WTC11 (cell line): ENCODE results near the gene CHD9NB. TPM values are rescaled to one million over a fixed set of nuclear protein-coding genes. Genes with fewer than 3 reads are reported as not detected.

Experiments
- ATAC-seq: fragments of 200-7000 bp; cut with Tn5 transposase; 2 replicates; pipeline ENCODE4 v1.10.0; 2021; ENCODE audit warnings: mild to moderate bottlenecking, moderate library complexity
- CTCF ChIA-PET: fragments of 300-600 bp; sonication (Branson Sonifier 250); formaldehyde crosslinking; loops from one replicate; lab custom pipeline; 2021; ENCODE audit warnings: antibody characterized with exemption; lab: Charles Lee
- POLR2A ChIA-PET: fragments of 350-600 bp; sonication (Branson Sonifier 250); formaldehyde crosslinking; loops from one replicate; lab custom pipeline; 2021; ENCODE audit warnings: antibody characterized with exemption; lab: Charles Lee
- DNase-seq: peaks from one replicate; pipeline ENCODE4 v3.0.0; 2021; ENCODE audit warnings: low spot score
- H3K27ac Mint-ChIP-seq: 2 replicates; pipeline ENCODE4 v1.8.0; 2021; ENCODE audit warnings: mixed read lengths
- H3K27me3 Mint-ChIP-seq: 2 replicates; pipeline ENCODE4 v1.8.0; 2021; ENCODE audit warnings: low read depth, mild to moderate bottlenecking, moderate library complexity, mixed read lengths
- H3K36me3 Mint-ChIP-seq: 2 replicates; pipeline ENCODE4 v1.8.0; 2021; ENCODE audit warnings: mixed read lengths
- H3K4me1 Mint-ChIP-seq: 2 replicates; pipeline ENCODE4 v1.8.0; 2022; ENCODE audit warnings: mixed read lengths
- H3K4me3 Mint-ChIP-seq: 2 replicates; pipeline ENCODE4 v1.8.0; 2021; ENCODE audit warnings: mild to moderate bottlenecking, moderate library complexity, mixed read lengths
- H3K9me3 Mint-ChIP-seq: 2 replicates; pipeline ENCODE4 v1.8.0; 2021; ENCODE audit warnings: mixed read lengths
- ATF1 ChIP-seq: sonication (generic); formaldehyde crosslinking; IDR thresholded peaks from 2 replicates; pipeline ENCODE4 v1.8.1; 2023; ENCODE audit warnings: mild to moderate bottlenecking, moderate library complexity, missing genetic modification reagents
- FOXK1 ChIP-seq: sonication (generic); formaldehyde crosslinking; IDR thresholded peaks from 2 replicates; pipeline ENCODE4 v1.8.0; 2022; ENCODE audit warnings: mild to moderate bottlenecking, moderate library complexity, missing genetic modification reagents
- FOXP1 ChIP-seq: sonication (generic); formaldehyde crosslinking; IDR thresholded peaks from 2 replicates; pipeline ENCODE4 v1.8.0; 2022; ENCODE audit warnings: missing genetic modification reagents, mild to moderate bottlenecking, moderate library complexity, borderline replicate concordance
- KAT7 ChIP-seq: sonication (generic); formaldehyde crosslinking; IDR thresholded peaks from 2 replicates; pipeline ENCODE4 v1.8.1; 2023; ENCODE audit warnings: missing genetic modification reagents, mild to moderate bottlenecking, borderline replicate concordance
- MXD4 ChIP-seq: fragments of 250-450 bp; sonication (Bioruptor Pico); IDR thresholded peaks from 2 replicates; pipeline ENCODE4 v1.8.0; 2021; ENCODE audit warnings: mild to moderate bottlenecking, moderate library complexity, borderline replicate concordance
- MYBL2 ChIP-seq: sonication (generic); formaldehyde crosslinking; IDR thresholded peaks from 2 replicates; pipeline ENCODE4 v1.8.1; 2023; ENCODE audit warnings: mild to moderate bottlenecking, moderate library complexity, missing genetic modification reagents
- NFATC4 ChIP-seq: fragments of 250-450 bp; sonication (Bioruptor Pico); IDR thresholded peaks from 2 replicates; pipeline ENCODE4 v1.9.0; 2021; ENCODE audit warnings: mild to moderate bottlenecking
- NR1H2 ChIP-seq: sonication (generic); formaldehyde crosslinking; IDR thresholded peaks from 2 replicates; pipeline ENCODE4 v1.9.0; 2021; ENCODE audit warnings: mild to moderate bottlenecking, moderate library complexity, missing genetic modification reagents
- RELA ChIP-seq: sonication (generic); formaldehyde crosslinking; IDR thresholded peaks from 2 replicates; pipeline ENCODE4 v1.8.1; 2022; ENCODE audit warnings: missing genetic modification reagents, mild to moderate bottlenecking, borderline replicate concordance
- SMAD3 ChIP-seq: sonication (generic); formaldehyde crosslinking; IDR thresholded peaks from 2 replicates; pipeline ENCODE4 v1.8.0; 2022; ENCODE audit warnings: missing genetic modification reagents, mild to moderate bottlenecking, borderline replicate concordance
- SMAD4 ChIP-seq: sonication (generic); formaldehyde crosslinking; IDR thresholded peaks from 2 replicates; pipeline ENCODE4 v1.8.0; 2022; ENCODE audit warnings: mild to moderate bottlenecking, missing genetic modification reagents
- SP1 ChIP-seq: sonication (generic); formaldehyde crosslinking; conservative IDR thresholded peaks from 2 replicates; pipeline ENCODE4 v1.8.1; 2022; ENCODE audit warnings: missing genetic modification reagents
- ZBTB21 ChIP-seq: sonication (generic); formaldehyde crosslinking; IDR thresholded peaks from 2 replicates; pipeline ENCODE4 v1.8.1; 2023; ENCODE audit warnings: mild to moderate bottlenecking, missing genetic modification reagents, borderline replicate concordance
- ZNF121 ChIP-seq: sonication (generic); formaldehyde crosslinking; IDR thresholded peaks from 2 replicates; pipeline ENCODE4 v1.8.0; 2023; ENCODE audit warnings: missing genetic modification reagents
- ZNF232 ChIP-seq: sonication (generic); formaldehyde crosslinking; IDR thresholded peaks from 2 replicates; pipeline ENCODE4 v1.8.0; 2022; ENCODE audit warnings: mild to moderate bottlenecking, missing genetic modification reagents
- ZNF263 ChIP-seq: sonication (generic); formaldehyde crosslinking; IDR thresholded peaks from 2 replicates; pipeline ENCODE4 v1.8.1; 2022; ENCODE audit warnings: low read depth, mild to moderate bottlenecking, moderate library complexity, missing genetic modification reagents
- ZNF423 ChIP-seq: fragments of 250-450 bp; sonication (Bioruptor Pico); IDR thresholded peaks from 2 replicates; pipeline ENCODE4 v2.1.2; 2022; ENCODE audit warnings: mild to moderate bottlenecking, moderate library complexity
- ZNF671 ChIP-seq: fragments of 250-450 bp; sonication (Bioruptor Pico); IDR thresholded peaks from 2 replicates; pipeline ENCODE4 v1.8.0; 2021; ENCODE audit warnings: mild to moderate bottlenecking
- total RNA-seq: library from RNA; stranded (reverse); gene quantifications from 3 replicates; pipeline ENCODE4 v1.2.3, GENCODE V29; 2021
- TF ChIP-seq, protein P1 (sequence below): fragments of 250-450 bp; sonication (Bioruptor Pico); IDR thresholded peaks from 2 replicates; pipeline ENCODE4 v1.9.0; 2021; ENCODE audit warnings: mild to moderate bottlenecking
- TF ChIP-seq, protein P2 (sequence below): fragments of 250-450 bp; sonication (Bioruptor Pico); IDR thresholded peaks from 2 replicates; pipeline ENCODE4 v1.9.0; 2021; ENCODE audit warnings: moderate library complexity, mild to moderate bottlenecking, inconsistent platforms, borderline replicate concordance
- TF ChIP-seq, protein P3 (sequence below): sonication (generic); formaldehyde crosslinking; IDR thresholded peaks from 2 replicates; pipeline ENCODE4 v1.8.0; 2022; ENCODE audit warnings: mild to moderate bottlenecking, missing genetic modification reagents
- TF ChIP-seq, protein P4 (sequence below): sonication (generic); formaldehyde crosslinking; IDR thresholded peaks from 2 replicates; pipeline ENCODE4 v1.8.0; 2023; ENCODE audit warnings: mild to moderate bottlenecking, missing genetic modification reagents
- TF ChIP-seq, protein P5 (sequence below): fragments of 250-450 bp; sonication (Bioruptor Pico); IDR thresholded peaks from 2 replicates; pipeline ENCODE4 v2.1.2; 2022; ENCODE audit warnings: mild to moderate bottlenecking, moderate library complexity
- TF ChIP-seq, protein P6 (sequence below): fragments of 250-450 bp; sonication (Bioruptor Pico); IDR thresholded peaks from 2 replicates; pipeline ENCODE4 v1.9.0; 2021; ENCODE audit warnings: mild to moderate bottlenecking
- TF ChIP-seq, protein P7 (sequence below): sonication (generic); formaldehyde crosslinking; IDR thresholded peaks from 2 replicates; pipeline ENCODE4 v1.8.1; 2022; ENCODE audit warnings: mild to moderate bottlenecking, moderate library complexity, missing genetic modification reagents

CHD9NB gene
- total RNA-seq, 1 experiment from 2014 or later, result 3.5 TPM

DNA sequence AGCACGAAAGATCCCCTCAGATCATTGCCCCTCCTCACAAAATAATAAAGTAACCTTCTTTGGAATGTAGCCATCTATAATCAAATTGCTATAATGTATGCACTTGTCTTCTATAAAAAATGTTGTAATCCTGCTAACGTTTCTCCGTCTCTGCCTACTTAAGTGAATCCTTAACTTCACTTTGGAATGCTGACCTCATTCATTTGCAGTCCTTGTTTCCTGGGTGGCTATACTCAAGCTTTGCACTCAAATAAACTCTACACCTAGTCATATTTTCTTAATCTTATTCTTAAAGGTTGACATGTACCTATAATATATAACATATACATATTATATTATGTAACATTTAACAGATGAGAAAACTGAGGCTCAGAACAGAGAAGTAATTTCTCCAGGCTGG is 22.7 kb downstream of the CHD9NB start:
- H3K27ac Mint-ChIP-seq, result no peak overlapping the region
- H3K27me3 Mint-ChIP-seq, result peaks cover 12% of the 10 kb centered on the region
- no peak for DNase-seq
- H3K9me3 Mint-ChIP-seq, result peaks cover 29% of the 10 kb centered on the region
- POLR2A ChIA-PET, result no interaction called here
- H3K4me1 Mint-ChIP-seq, result peaks cover 32% of the 10 kb centered on the region
- H3K36me3 Mint-ChIP-seq, result peaks cover 21% of the 10 kb centered on the region
- TF ChIP-seq ZNF263 (no peak), MXD4 (CRISPR knock-in tag) (no peak), NR1H2 (no peak), ZNF671 (no peak), FOXP1 (CRISPR knock-in tag) (no peak), MYBL2 (CRISPR knock-in tag) (no peak), NFATC4 (CRISPR knock-in tag) (no peak), ZBTB21 (CRISPR knock-in tag) (no peak), KAT7 (CRISPR knock-in tag) (no peak), SMAD3 (CRISPR knock-in tag) (no peak), SP1 (CRISPR knock-in tag) (no peak), ZNF232 (CRISPR knock-in tag) (no peak)
- TF ChIP-seq, protein P1, sequence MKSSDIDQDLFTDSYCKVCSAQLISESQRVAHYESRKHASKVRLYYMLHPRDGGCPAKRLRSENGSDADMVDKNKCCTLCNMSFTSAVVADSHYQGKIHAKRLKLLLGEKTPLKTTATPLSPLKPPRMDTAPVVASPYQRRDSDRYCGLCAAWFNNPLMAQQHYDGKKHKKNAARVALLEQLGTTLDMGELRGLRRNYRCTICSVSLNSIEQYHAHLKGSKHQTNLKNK (CRISPR knock-in tag), result no peak
- TF ChIP-seq, protein P2, sequence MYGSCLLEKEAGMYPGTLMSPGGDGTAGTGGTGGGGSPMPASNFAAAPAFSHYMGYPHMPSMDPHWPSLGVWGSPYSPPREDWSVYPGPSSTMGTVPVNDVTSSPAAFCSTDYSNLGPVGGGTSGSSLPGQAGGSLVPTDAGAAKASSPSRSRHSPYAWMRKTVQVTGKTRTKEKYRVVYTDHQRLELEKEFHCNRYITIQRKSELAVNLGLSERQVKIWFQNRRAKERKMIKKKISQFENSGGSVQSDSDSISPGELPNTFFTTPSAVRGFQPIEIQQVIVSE, result no peak
- TF ChIP-seq, all 79 proteins: peak for 0
- no peak overlapping the region for H3K4me3 Mint-ChIP-seq
- ATAC-seq, result no peak
- CTCF ChIA-PET, result no interaction called here

DNA sequence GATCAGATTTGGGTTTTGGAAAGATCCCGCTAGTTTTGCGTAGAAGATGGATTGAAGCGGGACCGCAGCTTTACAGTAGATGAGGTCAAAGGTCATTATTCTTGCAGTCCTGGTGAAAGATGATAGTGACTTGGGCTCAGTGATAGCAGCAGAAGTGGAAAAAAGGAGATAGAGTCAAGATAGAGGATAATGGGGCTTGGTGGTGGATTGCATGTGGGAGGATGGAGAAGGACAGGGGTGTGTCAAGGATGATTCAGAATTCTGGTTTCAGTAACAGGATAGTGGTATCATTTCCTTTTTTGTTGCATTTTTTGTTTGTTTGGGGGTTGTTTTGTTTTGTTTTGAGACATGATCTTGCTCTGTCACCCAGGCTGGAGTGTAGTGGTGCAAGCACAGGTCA is 28.7 kb downstream of the CHD9NB start:
- peaks cover 10% of the 10 kb centered on the region for H3K9me3 Mint-ChIP-seq
- TF ChIP-seq ATF1 (CRISPR knock-in tag) (no peak), ZNF423 (no peak), ZNF263 (no peak), RELA (CRISPR knock-in tag) (no peak), ZNF121 (CRISPR knock-in tag) (no peak), SP1 (CRISPR knock-in tag) (no peak), NR1H2 (no peak), SMAD4 (no peak), FOXK1 (no peak)
- TF ChIP-seq, protein P3, sequence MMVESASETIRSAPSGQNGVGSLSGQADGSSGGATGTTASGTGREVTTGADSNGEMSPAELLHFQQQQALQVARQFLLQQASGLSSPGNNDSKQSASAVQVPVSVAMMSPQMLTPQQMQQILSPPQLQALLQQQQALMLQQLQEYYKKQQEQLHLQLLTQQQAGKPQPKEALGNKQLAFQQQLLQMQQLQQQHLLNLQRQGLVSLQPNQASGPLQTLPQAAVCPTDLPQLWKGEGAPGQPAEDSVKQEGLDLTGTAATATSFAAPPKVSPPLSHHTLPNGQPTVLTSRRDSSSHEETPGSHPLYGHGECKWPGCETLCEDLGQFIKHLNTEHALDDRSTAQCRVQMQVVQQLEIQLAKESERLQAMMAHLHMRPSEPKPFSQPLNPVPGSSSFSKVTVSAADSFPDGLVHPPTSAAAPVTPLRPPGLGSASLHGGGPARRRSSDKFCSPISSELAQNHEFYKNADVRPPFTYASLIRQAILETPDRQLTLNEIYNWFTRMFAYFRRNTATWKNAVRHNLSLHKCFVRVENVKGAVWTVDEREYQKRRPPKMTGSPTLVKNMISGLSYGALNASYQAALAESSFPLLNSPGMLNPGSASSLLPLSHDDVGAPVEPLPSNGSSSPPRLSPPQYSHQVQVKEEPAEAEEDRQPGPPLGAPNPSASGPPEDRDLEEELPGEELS (CRISPR knock-in tag), result no peak
- TF ChIP-seq, protein P4, sequence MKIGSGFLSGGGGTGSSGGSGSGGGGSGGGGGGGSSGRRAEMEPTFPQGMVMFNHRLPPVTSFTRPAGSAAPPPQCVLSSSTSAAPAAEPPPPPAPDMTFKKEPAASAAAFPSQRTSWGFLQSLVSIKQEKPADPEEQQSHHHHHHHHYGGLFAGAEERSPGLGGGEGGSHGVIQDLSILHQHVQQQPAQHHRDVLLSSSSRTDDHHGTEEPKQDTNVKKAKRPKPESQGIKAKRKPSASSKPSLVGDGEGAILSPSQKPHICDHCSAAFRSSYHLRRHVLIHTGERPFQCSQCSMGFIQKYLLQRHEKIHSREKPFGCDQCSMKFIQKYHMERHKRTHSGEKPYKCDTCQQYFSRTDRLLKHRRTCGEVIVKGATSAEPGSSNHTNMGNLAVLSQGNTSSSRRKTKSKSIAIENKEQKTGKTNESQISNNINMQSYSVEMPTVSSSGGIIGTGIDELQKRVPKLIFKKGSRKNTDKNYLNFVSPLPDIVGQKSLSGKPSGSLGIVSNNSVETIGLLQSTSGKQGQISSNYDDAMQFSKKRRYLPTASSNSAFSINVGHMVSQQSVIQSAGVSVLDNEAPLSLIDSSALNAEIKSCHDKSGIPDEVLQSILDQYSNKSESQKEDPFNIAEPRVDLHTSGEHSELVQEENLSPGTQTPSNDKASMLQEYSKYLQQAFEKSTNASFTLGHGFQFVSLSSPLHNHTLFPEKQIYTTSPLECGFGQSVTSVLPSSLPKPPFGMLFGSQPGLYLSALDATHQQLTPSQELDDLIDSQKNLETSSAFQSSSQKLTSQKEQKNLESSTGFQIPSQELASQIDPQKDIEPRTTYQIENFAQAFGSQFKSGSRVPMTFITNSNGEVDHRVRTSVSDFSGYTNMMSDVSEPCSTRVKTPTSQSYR (CRISPR knock-in tag), result no peak
- TF ChIP-seq, protein P5, sequence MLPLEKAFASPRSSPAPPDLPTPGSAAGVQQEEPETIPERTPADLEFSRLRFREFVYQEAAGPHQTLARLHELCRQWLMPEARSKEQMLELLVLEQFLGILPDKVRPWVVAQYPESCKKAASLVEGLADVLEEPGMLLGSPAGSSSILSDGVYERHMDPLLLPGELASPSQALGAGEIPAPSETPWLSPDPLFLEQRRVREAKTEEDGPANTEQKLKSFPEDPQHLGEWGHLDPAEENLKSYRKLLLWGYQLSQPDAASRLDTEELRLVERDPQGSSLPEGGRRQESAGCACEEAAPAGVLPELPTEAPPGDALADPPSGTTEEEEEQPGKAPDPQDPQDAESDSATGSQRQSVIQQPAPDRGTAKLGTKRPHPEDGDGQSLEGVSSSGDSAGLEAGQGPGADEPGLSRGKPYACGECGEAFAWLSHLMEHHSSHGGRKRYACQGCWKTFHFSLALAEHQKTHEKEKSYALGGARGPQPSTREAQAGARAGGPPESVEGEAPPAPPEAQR (CRISPR knock-in tag), result no peak
- TF ChIP-seq, protein P6, sequence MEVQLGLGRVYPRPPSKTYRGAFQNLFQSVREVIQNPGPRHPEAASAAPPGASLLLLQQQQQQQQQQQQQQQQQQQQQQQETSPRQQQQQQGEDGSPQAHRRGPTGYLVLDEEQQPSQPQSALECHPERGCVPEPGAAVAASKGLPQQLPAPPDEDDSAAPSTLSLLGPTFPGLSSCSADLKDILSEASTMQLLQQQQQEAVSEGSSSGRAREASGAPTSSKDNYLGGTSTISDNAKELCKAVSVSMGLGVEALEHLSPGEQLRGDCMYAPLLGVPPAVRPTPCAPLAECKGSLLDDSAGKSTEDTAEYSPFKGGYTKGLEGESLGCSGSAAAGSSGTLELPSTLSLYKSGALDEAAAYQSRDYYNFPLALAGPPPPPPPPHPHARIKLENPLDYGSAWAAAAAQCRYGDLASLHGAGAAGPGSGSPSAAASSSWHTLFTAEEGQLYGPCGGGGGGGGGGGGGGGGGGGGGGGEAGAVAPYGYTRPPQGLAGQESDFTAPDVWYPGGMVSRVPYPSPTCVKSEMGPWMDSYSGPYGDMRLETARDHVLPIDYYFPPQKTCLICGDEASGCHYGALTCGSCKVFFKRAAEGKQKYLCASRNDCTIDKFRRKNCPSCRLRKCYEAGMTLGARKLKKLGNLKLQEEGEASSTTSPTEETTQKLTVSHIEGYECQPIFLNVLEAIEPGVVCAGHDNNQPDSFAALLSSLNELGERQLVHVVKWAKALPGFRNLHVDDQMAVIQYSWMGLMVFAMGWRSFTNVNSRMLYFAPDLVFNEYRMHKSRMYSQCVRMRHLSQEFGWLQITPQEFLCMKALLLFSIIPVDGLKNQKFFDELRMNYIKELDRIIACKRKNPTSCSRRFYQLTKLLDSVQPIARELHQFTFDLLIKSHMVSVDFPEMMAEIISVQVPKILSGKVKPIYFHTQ (CRISPR knock-in tag), result no peak
- TF ChIP-seq, protein P7, sequence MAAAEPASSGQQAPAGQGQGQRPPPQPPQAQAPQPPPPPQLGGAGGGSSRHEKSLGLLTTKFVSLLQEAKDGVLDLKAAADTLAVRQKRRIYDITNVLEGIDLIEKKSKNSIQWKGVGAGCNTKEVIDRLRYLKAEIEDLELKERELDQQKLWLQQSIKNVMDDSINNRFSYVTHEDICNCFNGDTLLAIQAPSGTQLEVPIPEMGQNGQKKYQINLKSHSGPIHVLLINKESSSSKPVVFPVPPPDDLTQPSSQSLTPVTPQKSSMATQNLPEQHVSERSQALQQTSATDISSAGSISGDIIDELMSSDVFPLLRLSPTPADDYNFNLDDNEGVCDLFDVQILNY (CRISPR knock-in tag), result no peak

More for the DNA sequence above, 28.7 kb downstream of the CHD9NB start:
- Mint-ChIP-seq H3K36me3 (no peaks in the 10 kb centered on the region), H3K4me1 (peaks cover 5% of the 10 kb centered on the region; the same call in 1 of the 2 replicates), H3K4me3 (no peak overlapping the region), H3K27me3 (no peaks in the 10 kb centered on the region), H3K27ac (no peak overlapping the region)
- POLR2A ChIA-PET, result no interaction called here
- ATAC-seq, result no peak
- no peak for DNase-seq
- CTCF ChIA-PET, result interaction anchor here (0.8 to 2.1 kb wide), 2 partner anchors 76 to 110 kb away, joined by 3 to 15 read pairs; no protein-coding TSS in a partner anchor
